ENCODE data around the gene C12orf50. TPM values are rescaled to one million over a fixed set of nuclear protein-coding genes. Genes with fewer than 3 reads are reported as not detected.

The C12orf50 gene
- total RNA-seq, 1 donor from 2014 or later, result not detected

- Histone ChIP-seq H3K9me3 (no peaks in the 10 kb centered on the region), H3K36me3 (no peaks in the 10 kb centered on the region), H3K4me3 (no peak overlapping the region), H3K27me3 (no peaks in the 10 kb centered on the region), H3K27ac (no peak overlapping the region), H3K4me1 (no peaks in the 10 kb centered on the region)
- TF ChIP-seq, protein P1, sequence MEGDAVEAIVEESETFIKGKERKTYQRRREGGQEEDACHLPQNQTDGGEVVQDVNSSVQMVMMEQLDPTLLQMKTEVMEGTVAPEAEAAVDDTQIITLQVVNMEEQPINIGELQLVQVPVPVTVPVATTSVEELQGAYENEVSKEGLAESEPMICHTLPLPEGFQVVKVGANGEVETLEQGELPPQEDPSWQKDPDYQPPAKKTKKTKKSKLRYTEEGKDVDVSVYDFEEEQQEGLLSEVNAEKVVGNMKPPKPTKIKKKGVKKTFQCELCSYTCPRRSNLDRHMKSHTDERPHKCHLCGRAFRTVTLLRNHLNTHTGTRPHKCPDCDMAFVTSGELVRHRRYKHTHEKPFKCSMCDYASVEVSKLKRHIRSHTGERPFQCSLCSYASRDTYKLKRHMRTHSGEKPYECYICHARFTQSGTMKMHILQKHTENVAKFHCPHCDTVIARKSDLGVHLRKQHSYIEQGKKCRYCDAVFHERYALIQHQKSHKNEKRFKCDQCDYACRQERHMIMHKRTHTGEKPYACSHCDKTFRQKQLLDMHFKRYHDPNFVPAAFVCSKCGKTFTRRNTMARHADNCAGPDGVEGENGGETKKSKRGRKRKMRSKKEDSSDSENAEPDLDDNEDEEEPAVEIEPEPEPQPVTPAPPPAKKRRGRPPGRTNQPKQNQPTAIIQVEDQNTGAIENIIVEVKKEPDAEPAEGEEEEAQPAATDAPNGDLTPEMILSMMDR (IDR thresholded peaks at IDR 0.05), result no peak
- TF ChIP-seq POLR2A (IDR thresholded peaks at IDR 0.05) (no peak), POLR2AphosphoS5 (IDR thresholded peaks at IDR 0.05; ENCODE audit: insufficient read depth in 1 of 2, low read depth in 1 of 2) (no peak)
- no peak for DNase-seq (ENCODE audit: extremely low spot score in 2 of 2)
- intact Hi-C loops (cut with DNase I), result no loop called here
Observed at GRCh38 chr12:87991483-87991882, 37.7 kb downstream of the C12orf50 start.

DNA sequence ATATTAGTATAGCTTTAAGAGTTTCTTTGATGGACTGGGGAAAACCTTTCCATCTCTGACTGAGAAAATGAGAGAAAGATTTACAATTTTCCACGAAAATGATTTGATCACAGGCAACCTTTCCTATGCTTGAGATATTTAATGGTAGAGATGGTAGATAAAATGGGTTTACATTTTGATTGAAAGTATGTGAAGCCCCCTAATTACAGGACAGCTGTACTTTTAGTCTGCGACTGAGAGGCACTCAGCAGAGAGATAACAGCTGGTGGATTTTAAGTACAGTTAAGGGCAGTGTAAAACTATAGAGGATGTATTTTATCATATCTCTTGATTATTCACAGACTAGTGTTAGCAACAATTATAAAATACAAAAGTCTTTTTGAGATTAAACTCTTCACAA lies 40.7 kb downstream of the C12orf50 start:
- Histone ChIP-seq H3K27ac (no peak overlapping the region), H3K36me3 (no peaks in the 10 kb centered on the region), H3K4me1 (no peaks in the 10 kb centered on the region), H3K9me3 (no peaks in the 10 kb centered on the region), H3K27me3 (no peaks in the 10 kb centered on the region), H3K4me3 (no peak overlapping the region)
- intact Hi-C loops (cut with DNase I), result no loop called here
- no peak for DNase-seq (ENCODE audit: extremely low spot score in 2 of 2)
- TF ChIP-seq, protein P1 (IDR thresholded peaks at IDR 0.05), result no peak
- no peak for TF ChIP-seq POLR2A (IDR thresholded peaks at IDR 0.05)
- no peak for TF ChIP-seq POLR2AphosphoS5 (IDR thresholded peaks at IDR 0.05; ENCODE audit: insufficient read depth in 1 of 2, low read depth in 1 of 2)

DNA sequence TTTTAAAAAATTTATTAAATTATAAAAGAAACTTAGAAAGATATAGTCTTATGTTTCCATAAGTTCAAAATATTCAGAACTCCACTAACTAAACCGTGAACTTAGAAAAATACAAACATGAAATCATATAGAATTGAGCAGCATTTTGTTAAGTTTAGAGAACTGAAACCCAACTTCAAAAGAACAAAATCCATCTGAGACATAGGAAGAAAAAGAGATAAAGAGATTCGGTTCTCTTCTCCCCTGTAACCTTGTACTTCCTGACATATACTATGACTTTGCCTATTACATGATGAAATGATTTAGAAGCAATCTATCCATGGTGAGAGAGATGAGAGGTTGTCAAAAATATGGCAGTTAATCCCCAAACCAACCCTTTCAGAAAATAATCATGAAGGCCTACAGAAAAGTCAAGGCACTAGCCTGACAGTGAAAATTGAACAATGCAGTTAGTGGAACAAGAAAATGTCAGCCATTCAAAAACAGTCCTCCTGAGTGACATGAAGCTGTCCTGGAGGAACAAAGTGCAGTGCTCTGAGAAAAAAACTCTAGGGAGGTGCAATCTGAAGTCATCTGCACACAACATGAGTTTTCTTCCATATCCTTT lies 44.0 kb downstream of the C12orf50 start:
- Histone ChIP-seq H3K27ac (no peak overlapping the region), H3K36me3 (no peaks in the 10 kb centered on the region), H3K9me3 (no peaks in the 10 kb centered on the region), H3K27me3 (no peaks in the 10 kb centered on the region), H3K4me3 (no peak overlapping the region), H3K4me1 (no peaks in the 10 kb centered on the region)
- intact Hi-C loops (cut with DNase I), result no loop called here
- no peak for TF ChIP-seq POLR2A (IDR thresholded peaks at IDR 0.05)
- DNase-seq (ENCODE audit: extremely low spot score in 2 of 2), result no peak

DNA sequence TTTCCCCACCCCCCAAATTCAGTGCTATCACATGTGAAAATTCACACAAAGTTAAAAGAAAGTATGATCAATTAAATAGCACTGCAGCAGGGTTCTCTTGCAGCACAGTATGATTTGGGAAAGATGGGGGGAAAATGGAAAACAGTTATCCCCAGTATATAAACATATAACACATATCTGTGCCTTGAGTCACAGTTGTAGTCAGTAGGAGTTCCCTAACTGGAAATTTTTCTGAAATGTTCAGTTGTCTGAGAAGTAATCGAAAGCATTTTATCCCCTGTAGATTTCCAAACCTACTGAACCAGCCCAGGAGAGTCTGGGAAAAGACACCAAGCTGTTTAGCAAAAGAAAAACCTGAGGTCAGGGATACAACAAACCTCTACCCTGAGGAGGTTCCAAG lies 47.0 kb downstream of the C12orf50 start:
- intact Hi-C loops (cut with DNase I), result no loop called here
- Histone ChIP-seq H3K27ac (no peak overlapping the region), H3K36me3 (no peaks in the 10 kb centered on the region), H3K4me3 (no peak overlapping the region), H3K4me1 (no peaks in the 10 kb centered on the region), H3K27me3 (no peaks in the 10 kb centered on the region), H3K9me3 (no peaks in the 10 kb centered on the region)
- TF ChIP-seq, protein P1 (IDR thresholded peaks at IDR 0.05), result no peak
- TF ChIP-seq POLR2AphosphoS5 (IDR thresholded peaks at IDR 0.05; ENCODE audit: insufficient read depth in 1 of 2, low read depth in 1 of 2) (no peak), POLR2A (IDR thresholded peaks at IDR 0.05) (no peak)
- no peak for DNase-seq (ENCODE audit: extremely low spot score in 2 of 2)

GRCh38 chr12:87981495-87981894 lies 47.7 kb downstream of the C12orf50 start:
- no peak for TF ChIP-seq POLR2A (IDR thresholded peaks at IDR 0.05)
- TF ChIP-seq, protein P1 (IDR thresholded peaks at IDR 0.05), result no peak
- TF ChIP-seq POLR2AphosphoS5 (IDR thresholded peaks at IDR 0.05; ENCODE audit: insufficient read depth in 1 of 2, low read depth in 1 of 2), result no peak
- no peaks in the 10 kb centered on the region for H3K9me3 ChIP-seq
- H3K27ac ChIP-seq, result no peak overlapping the region
- no peaks in the 10 kb centered on the region for H3K4me1 ChIP-seq
- H3K27me3 ChIP-seq, result no peaks in the 10 kb centered on the region
- no peak for DNase-seq (ENCODE audit: extremely low spot score in 2 of 2)
- no peak overlapping the region for H3K4me3 ChIP-seq
- intact Hi-C loops (cut with DNase I), result no loop called here
- no peaks in the 10 kb centered on the region for H3K36me3 ChIP-seq

Measured in vagina (tissue), 2 donors.